IgD-negative memory B cell (primary cell): ENCODE results near the gene EVC. TPM values are rescaled to one million over a fixed set of nuclear protein-coding genes. Genes with fewer than 3 reads are reported as not detected.
A peak's percentile ranks its signal among the peaks of the same experiment; 100 is the strongest.

Source experiments
- H3K27ac Mint-ChIP-seq, 3 donors: one replicate each; pipeline ENCODE4 v1.8.0; 2020 to 2022; ENCODE audit warnings: mild to moderate bottlenecking in 3 of 3, mixed read lengths in 3 of 3, moderate library complexity in 1 of 3
- H3K27me3 Mint-ChIP-seq: one replicate; pipeline ENCODE4 v1.8.0; 2021; ENCODE audit warnings: mixed read lengths
- H3K36me3 Mint-ChIP-seq: one replicate; pipeline ENCODE4 v1.8.0; 2020; ENCODE audit warnings: mild to moderate bottlenecking, mixed read lengths
- H3K4me1 Mint-ChIP-seq, 3 donors: one replicate each; pipeline ENCODE4 v1.8.0; 2020 to 2022; ENCODE audit warnings: mixed read lengths in 3 of 3, mild to moderate bottlenecking in 1 of 3
- H3K4me3 Mint-ChIP-seq, 4 donors: one replicate each; pipeline ENCODE4 v1.8.0; 2020 to 2022; ENCODE audit warnings: mild to moderate bottlenecking in 4 of 4, mixed read lengths in 4 of 4, moderate library complexity in 3 of 4
- H3K9me3 Mint-ChIP-seq, 3 donors: one replicate each; pipeline ENCODE4 v1.8.0; 2020 to 2021; ENCODE audit warnings: mixed read lengths in 3 of 3, mild to moderate bottlenecking in 1 of 3
- polyA plus RNA-seq: library from polyadenylated mRNA; unstranded; fragments of 300-500 nt; fragmentation: Illumina TruSeq; gene quantifications from one replicate; pipeline ENCODE4 v1.2.3, GENCODE V29; 2021

EVC gene
- polyA plus RNA-seq, 1 donor from 2014 or later, result 0.05 TPM

DNA sequence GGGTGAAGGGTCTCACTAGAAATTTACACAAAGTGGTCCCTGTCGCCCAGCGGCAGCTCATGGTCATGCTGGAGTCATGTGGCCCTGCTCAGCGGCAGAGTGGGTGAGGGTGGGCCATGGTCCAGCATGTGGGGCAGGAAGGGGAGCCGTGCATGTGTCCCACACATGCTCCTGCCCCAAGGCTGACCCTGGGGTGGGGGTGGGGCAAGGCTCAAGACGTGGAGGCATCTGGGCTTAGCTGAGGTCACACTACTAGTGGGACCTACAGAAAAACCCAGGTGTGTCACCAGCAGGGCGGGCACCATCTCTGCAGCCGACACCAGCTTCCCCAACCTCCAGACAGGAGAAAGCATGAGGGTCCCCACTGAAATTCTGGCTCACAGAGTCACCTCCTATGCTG lies 42.4 kb downstream of the EVC start:
- Mint-ChIP-seq H3K4me3 (no peak overlapping the region), H3K4me1 (no peaks in the 10 kb centered on the region), H3K27ac (no peak overlapping the region), H3K36me3 (no peaks in the 10 kb centered on the region), H3K27me3 (no peaks in the 10 kb centered on the region), H3K9me3 (peaks cover 0 to 7% (median 2%) of the 10 kb centered on the region in 3 donors)

DNA sequence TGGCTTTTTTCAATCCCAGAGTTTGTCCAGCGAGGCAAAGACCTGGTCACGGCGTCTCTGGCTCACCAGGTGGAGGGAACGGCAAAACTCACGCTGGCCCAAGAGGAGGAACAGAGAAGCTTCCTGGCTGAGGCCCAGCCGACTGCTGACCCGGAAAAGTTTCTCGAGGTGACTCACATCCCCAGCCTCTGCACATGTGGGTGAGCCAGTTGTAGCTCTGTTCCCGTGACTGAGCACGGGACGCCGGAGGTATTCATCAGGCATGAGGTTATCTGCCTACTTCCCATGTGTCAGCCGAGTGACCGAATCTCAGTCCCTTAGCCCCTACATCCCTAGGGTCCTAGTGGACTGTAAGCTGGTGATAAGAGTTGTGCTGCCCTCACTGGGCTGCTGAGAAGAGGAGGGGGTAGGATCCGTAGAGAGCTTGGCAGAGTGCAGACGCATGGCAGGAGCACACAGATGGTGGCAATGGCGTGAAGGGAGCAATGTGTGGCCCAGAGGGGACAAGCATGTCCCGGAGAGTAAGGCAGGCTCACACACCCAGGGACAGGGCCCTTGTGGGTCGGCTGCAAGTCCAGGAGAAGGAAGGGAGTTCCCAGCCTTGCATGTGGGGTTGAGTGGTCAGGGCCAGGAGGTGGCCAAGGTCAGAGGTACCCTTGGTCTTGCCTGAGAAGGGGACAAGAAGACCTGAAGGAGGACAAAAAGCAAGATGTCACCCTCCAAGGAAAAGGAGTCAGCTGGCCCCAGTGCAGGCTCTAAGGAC lies 42.9 kb downstream of the EVC start:
- H3K27me3 Mint-ChIP-seq, result no peaks in the 10 kb centered on the region
- H3K4me3 Mint-ChIP-seq, result peak overlapping the region in 1 of 4 donors; percentile 15
- H3K9me3 Mint-ChIP-seq, result peaks cover 0 to 10% (median 2%) of the 10 kb centered on the region in 3 donors
- no peaks in the 10 kb centered on the region for H3K4me1 Mint-ChIP-seq
- no peaks in the 10 kb centered on the region for H3K36me3 Mint-ChIP-seq
- no peak overlapping the region for H3K27ac Mint-ChIP-seq

- no peaks in the 10 kb centered on the region for H3K36me3 Mint-ChIP-seq
- H3K27ac Mint-ChIP-seq, result no peak overlapping the region
- no peaks in the 10 kb centered on the region for H3K4me1 Mint-ChIP-seq
- peak overlapping the region in 1 of 4 donors; percentile 22 for H3K4me3 Mint-ChIP-seq
- peaks cover 0 to 10% (median 2%) of the 10 kb centered on the region in 3 donors for H3K9me3 Mint-ChIP-seq
- no peaks in the 10 kb centered on the region for H3K27me3 Mint-ChIP-seq
Measured at GRCh38 chr4:5754529-5754881, 43.5 kb downstream of the EVC start.

GRCh38 chr4:5755161-5755560 lies 44.2 kb downstream of the EVC start:
- H3K27ac Mint-ChIP-seq, result no peak overlapping the region
- H3K36me3 Mint-ChIP-seq, result no peaks in the 10 kb centered on the region
- H3K9me3 Mint-ChIP-seq, result peaks cover 0 to 10% (median 2%) of the 10 kb centered on the region in 3 donors
- H3K4me1 Mint-ChIP-seq, result no peaks in the 10 kb centered on the region
- H3K4me3 Mint-ChIP-seq, result no peak overlapping the region
- no peaks in the 10 kb centered on the region for H3K27me3 Mint-ChIP-seq

- Mint-ChIP-seq H3K36me3 (no peaks in the 10 kb centered on the region), H3K4me1 (no peaks in the 10 kb centered on the region), H3K27me3 (no peaks in the 10 kb centered on the region), H3K9me3 (peaks cover 0 to 11% (median 2%) of the 10 kb centered on the region in 3 donors), H3K4me3 (no peak overlapping the region), H3K27ac (no peak overlapping the region)
Measured at GRCh38 chr4:5755679-5756078, 44.7 kb downstream of the EVC start.

DNA sequence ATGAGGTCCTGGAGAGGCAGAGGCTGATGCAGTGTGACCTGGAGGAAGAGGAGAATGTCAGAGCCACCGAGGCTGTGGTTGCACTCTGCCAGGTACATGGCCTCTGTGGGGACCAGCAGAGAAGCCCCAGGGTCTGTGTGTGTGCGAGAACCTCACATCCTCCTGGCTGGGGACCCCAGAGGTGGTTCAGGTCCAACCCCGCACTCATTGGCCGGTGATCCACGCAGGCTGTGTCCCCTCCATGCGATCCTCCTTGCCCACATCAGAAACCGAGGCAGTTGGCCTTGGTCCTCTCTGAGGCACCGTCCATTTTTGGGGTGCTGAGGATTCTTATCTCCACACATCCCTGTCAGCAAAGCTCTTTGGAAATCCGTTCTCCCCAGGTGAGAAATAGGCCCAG lies 45.3 kb downstream of the EVC start:
- Mint-ChIP-seq H3K27me3 (no peaks in the 10 kb centered on the region), H3K9me3 (peaks cover 0 to 11% (median 2%) of the 10 kb centered on the region in 3 donors), H3K4me3 (no peak overlapping the region), H3K4me1 (no peaks in the 10 kb centered on the region), H3K27ac (no peak overlapping the region), H3K36me3 (no peaks in the 10 kb centered on the region)

GRCh38 chr4:5757091-5757490 lies 46.1 kb downstream of the EVC start:
- Mint-ChIP-seq H3K36me3 (no peaks in the 10 kb centered on the region), H3K4me3 (no peak overlapping the region), H3K9me3 (peaks cover 0 to 11% (median 2%) of the 10 kb centered on the region in 3 donors), H3K27ac (no peak overlapping the region), H3K4me1 (no peaks in the 10 kb centered on the region), H3K27me3 (no peaks in the 10 kb centered on the region)

DNA sequence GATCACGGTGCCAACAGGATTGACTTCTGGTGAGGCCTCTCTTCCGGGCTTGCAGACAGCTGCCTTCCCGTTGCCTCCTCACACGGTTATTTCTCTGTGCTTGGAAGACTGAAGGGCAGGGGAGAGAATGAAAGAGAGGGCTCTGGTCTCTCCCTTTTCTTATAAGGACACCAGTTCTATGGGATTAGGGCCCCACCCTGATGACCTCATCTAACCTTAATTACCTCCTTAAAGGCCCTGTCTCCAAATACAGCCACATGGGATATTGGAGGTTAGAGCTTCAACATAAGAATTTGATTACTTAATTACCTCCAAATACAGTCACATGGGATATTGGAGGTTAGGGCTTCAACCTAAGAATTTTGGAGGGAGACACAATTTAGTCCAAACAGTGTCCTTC lies 46.5 kb downstream of the EVC start:
- no peaks in the 10 kb centered on the region for H3K27me3 Mint-ChIP-seq
- peaks cover 0 to 11% (median 2%) of the 10 kb centered on the region in 3 donors for H3K9me3 Mint-ChIP-seq
- no peaks in the 10 kb centered on the region for H3K36me3 Mint-ChIP-seq
- H3K4me1 Mint-ChIP-seq, result no peaks in the 10 kb centered on the region
- no peak overlapping the region for H3K27ac Mint-ChIP-seq
- H3K4me3 Mint-ChIP-seq, result no peak overlapping the region

DNA sequence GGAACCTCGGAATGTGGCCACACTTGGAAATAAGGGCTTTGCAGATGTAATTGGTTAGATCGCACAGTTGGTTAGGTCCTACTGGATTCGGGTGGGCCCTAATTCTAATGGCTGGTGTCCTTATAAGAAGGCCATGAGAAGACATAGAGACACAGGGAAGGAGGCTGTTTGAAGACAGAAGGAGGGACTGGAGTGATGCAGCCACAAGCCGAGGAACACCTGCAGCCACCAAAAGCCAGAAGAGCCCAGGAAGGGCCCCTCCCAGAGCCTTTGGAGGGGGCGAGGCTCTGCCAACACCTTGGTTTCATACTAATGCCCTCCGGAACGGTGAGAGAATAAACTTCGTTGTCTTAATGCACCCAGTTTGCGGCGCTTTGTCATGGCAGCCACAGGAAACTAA lies 47.0 kb downstream of the EVC start:
- H3K27me3 Mint-ChIP-seq, result no peaks in the 10 kb centered on the region
- no peak overlapping the region for H3K4me3 Mint-ChIP-seq
- H3K27ac Mint-ChIP-seq, result peak overlapping the region in 1 of 3 donors; percentile 71
- no peaks in the 10 kb centered on the region for H3K4me1 Mint-ChIP-seq
- H3K9me3 Mint-ChIP-seq, result peaks cover 0 to 11% (median 2%) of the 10 kb centered on the region in 3 donors
- no peaks in the 10 kb centered on the region for H3K36me3 Mint-ChIP-seq

DNA sequence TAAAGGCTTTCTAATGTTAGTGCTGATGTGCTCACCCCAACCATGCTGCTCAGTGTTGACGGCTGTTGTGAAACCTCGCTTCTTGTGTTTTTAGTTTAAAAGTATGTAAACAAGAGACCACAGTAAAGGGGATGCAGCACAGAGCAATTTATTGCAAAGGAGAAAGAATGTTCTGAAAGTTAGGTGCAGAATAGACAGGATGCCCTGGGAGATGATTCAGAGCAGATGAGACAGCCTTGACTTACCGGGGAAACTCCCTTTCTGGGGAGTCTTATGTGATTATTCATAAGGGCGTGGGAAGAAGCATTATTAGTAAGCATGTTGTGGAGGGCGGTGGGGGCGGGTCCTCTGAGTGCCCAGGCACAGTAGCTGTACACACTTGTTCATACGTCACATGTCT lies 47.7 kb downstream of the EVC start:
- no peaks in the 10 kb centered on the region for H3K36me3 Mint-ChIP-seq
- H3K4me3 Mint-ChIP-seq, result no peak overlapping the region
- no peaks in the 10 kb centered on the region for H3K27me3 Mint-ChIP-seq
- H3K4me1 Mint-ChIP-seq, result no peaks in the 10 kb centered on the region
- H3K9me3 Mint-ChIP-seq, result peaks cover 0 to 11% (median 2%) of the 10 kb centered on the region in 3 donors
- no peak overlapping the region for H3K27ac Mint-ChIP-seq

DNA sequence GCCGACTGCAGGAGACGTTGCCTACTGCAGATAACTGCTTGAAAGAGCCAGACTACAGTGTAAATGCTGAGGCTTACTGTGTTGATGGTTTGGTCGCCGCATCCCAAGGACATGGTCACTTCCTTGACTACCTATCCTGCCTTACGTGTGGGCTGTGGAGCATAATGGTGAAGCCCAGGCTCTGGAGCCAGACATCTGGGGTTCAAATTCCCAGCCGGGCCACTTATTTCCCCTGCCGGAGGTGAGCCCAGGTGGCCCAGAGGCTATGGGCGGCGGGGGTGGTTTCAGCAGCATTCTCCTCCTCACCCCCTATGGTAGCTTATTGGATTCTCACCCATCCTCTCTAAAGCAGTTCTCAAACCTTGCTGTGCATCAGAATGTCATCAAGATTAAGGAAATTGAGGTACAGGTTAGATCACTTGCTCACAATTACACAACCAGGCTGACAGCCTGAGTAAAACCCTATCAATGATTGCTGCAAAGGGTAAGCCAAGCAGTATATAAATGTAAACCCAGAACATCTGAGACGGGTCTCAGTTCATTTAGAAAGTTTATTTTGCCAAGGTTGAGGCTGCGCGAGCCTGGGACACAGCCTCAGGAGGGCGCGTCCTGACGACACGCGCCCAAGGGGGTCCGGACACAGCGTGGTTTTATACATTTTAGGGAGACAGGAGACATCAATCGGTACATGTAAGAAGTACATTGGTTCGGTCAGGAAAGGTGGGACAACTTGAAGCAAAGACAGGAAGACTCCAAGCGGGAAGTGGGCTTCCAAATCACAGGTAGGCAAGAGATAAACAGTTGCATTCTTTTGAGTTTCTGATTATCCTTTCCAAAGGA lies 48.5 kb downstream of the EVC start:
- Mint-ChIP-seq H3K36me3 (no peaks in the 10 kb centered on the region), H3K4me3 (no peak overlapping the region), H3K27me3 (no peaks in the 10 kb centered on the region), H3K4me1 (no peaks in the 10 kb centered on the region), H3K9me3 (peaks cover 0 to 11% (median 0%) of the 10 kb centered on the region in 3 donors), H3K27ac (no peak overlapping the region)

GRCh38 chr4:5760246-5760645 lies 49.2 kb downstream of the EVC start:
- Mint-ChIP-seq H3K4me1 (no peaks in the 10 kb centered on the region), H3K27ac (no peak overlapping the region), H3K36me3 (no peaks in the 10 kb centered on the region), H3K4me3 (no peak overlapping the region), H3K27me3 (no peaks in the 10 kb centered on the region), H3K9me3 (peaks cover 0 to 8% (median 0%) of the 10 kb centered on the region in 3 donors)

- Mint-ChIP-seq H3K4me3 (no peak overlapping the region), H3K4me1 (no peaks in the 10 kb centered on the region), H3K27me3 (no peaks in the 10 kb centered on the region), H3K27ac (no peak overlapping the region), H3K9me3 (peaks cover 0 to 7% (median 0%) of the 10 kb centered on the region in 3 donors), H3K36me3 (no peaks in the 10 kb centered on the region)
Measured at GRCh38 chr4:5760936-5761480, 50.0 kb downstream of the EVC start.

GRCh38 chr4:5770051-5770450 lies 59.0 kb downstream of the EVC start:
- H3K27ac Mint-ChIP-seq, result no peak overlapping the region
- H3K4me1 Mint-ChIP-seq, result no peaks in the 10 kb centered on the region
- no peak overlapping the region for H3K4me3 Mint-ChIP-seq
- no peaks in the 10 kb centered on the region for H3K36me3 Mint-ChIP-seq
- peaks cover 0 to 8% (median 3%) of the 10 kb centered on the region in 3 donors for H3K9me3 Mint-ChIP-seq
- H3K27me3 Mint-ChIP-seq, result no peaks in the 10 kb centered on the region

DNA sequence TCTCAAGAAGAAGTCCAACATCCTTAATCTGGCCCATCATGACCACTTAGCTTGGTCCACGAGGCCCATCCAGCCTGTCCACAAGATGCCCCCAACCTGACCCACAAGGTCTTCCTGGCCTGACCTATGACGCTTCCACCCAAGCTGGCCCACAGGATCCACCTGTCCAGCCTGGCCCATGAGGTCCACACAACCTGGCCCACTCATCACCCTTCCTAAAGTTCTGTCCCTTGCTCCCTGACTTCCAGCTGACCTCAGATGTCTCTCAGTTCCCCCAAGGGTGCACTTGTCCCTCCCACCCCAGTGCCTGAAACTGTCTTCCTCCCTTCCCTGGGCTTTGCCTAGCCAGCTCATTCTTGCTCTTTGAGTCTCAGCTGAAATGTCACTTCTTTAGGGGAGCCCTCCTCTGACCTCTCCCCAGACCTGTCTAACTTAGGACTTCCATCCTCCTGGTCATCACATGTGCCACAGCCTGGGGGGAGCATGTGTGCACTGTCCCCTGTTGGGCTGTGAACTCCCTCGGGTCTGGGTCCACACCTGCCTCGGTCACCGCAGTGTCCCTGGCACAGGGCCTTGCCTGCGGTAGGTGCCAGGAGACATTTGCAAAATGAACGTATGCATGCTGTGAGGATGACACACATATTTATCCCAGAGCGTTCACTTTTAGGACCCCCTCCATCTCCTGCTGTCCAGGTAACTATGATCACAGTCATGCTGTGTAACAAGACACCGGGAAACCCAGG lies 61.7 kb downstream of the EVC start:
- H3K27me3 Mint-ChIP-seq, result no peaks in the 10 kb centered on the region
- H3K4me1 Mint-ChIP-seq, result no peaks in the 10 kb centered on the region

More for the DNA sequence above, 61.7 kb downstream of the EVC start:
- H3K9me3 Mint-ChIP-seq, result peaks cover 5 to 11% (median 10%) of the 10 kb centered on the region in 3 donors
- no peak overlapping the region for H3K4me3 Mint-ChIP-seq
- H3K27ac Mint-ChIP-seq, result no peak overlapping the region
- no peaks in the 10 kb centered on the region for H3K36me3 Mint-ChIP-seq
